BJ (cell line): ENCODE data around the gene EIF4G1. TPM values are rescaled to one million over a fixed set of nuclear protein-coding genes. Genes with fewer than 3 reads are reported as not detected.

Source experiments
- CTCF ChIA-PET: fragments of 350-600 bp; formaldehyde crosslinking; extraction: SDS; loops from one replicate; lab custom pipeline; 2021; ENCODE audit warnings: antibody characterized with exemption, inconsistent platforms; lab: Yijun Ruan, JAX
- POLR2A ChIA-PET: fragments of 300-600 bp; sonication (Branson Sonifier 250); formaldehyde crosslinking; extraction: SDS; loops from one replicate; lab custom pipeline; 2021; ENCODE audit warnings: antibody characterized with exemption; lab: Charles Lee
- DNase-seq: peaks from one replicate; pipeline ENCODE4 v3.0.0-alpha.2; 2011; ENCODE audit warnings: low read depth
- H3K27me3 ChIP-seq: 2 replicates; pipeline ENCODE4 v1.6.0; 2011; ENCODE audit warnings: low read length; ENCODE audit not compliant: control insufficient read depth, insufficient read depth
- H3K36me3 ChIP-seq: 2 replicates; pipeline ENCODE4 v1.5.1; 2011; ENCODE audit warnings: low read length; ENCODE audit not compliant: control insufficient read depth, insufficient read depth
- H3K4me3 ChIP-seq: 2 replicates; pipeline ENCODE4 v1.5.1; 2011; ENCODE audit warnings: low read depth, mild to moderate bottlenecking, control low read depth, low read length
- polyA plus RNA-seq: library from polyadenylated mRNA; depleted of rRNA; stranded (reverse); fragments of >200 nt; gene quantifications from 2 replicates; pipeline ENCODE4 v1.2.3, GENCODE V29; 2011
- TF ChIP-seq, protein P1 (sequence below): IDR thresholded peaks from 2 replicates; pipeline ENCODE4 v1.5.1; 2011; ENCODE audit warnings: low read depth, mild to moderate bottlenecking, control low read depth, inconsistent platforms, low read length, moderate library complexity; ENCODE audit not compliant: insufficient read depth

The EIF4G1 gene
- polyA plus RNA-seq, 1 experiment: 370 TPM

DNA sequence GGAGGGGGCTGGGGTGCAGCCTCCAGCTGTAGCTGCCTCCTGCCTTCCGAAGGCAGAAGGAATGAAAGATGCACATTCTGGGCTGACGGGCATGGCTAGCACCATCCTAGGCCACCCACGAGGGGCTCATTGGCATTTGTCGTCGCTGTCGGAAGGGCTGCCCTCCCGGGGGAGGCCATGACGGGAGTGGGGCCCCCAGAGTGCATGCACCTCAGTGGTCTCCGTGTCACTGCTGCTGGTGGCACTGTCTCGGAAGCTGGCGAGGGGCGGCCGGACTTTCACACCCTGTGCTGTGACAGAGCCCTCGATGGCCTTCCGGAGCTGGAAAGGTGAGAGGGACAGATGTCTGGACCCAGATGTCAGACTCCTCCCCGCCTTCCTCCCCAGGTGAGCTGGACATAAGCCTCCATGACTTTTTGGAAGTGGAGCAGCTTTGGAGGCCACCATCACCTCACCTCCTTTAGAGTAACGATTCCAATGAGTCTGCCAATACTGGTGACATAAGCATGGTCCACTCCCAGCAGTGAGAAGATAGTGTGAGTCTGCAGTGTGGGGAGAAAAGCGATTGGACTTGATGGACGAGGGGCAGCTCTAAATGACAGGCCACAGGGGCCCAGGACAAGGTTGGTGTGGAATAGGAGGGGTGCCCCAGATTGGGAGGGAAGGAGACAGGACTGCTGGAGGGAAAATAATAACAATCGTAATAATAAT is 32.2 kb downstream of the EIF4G1 start:
- Histone ChIP-seq H3K4me3 (no peak overlapping the region), H3K36me3 (peaks cover 8% of the 10 kb centered on the region), H3K27me3 (no peaks in the 10 kb centered on the region)
- ChIA-PET POLR2A (no interaction called here), CTCF (interaction anchor here (1.6 to 10.5 kb wide), 2 partner anchors 8 to 25 kb away, joined by 4 to 65 read pairs; no protein-coding TSS in a partner anchor)
- no peak for DNase-seq
- TF ChIP-seq, protein P1, sequence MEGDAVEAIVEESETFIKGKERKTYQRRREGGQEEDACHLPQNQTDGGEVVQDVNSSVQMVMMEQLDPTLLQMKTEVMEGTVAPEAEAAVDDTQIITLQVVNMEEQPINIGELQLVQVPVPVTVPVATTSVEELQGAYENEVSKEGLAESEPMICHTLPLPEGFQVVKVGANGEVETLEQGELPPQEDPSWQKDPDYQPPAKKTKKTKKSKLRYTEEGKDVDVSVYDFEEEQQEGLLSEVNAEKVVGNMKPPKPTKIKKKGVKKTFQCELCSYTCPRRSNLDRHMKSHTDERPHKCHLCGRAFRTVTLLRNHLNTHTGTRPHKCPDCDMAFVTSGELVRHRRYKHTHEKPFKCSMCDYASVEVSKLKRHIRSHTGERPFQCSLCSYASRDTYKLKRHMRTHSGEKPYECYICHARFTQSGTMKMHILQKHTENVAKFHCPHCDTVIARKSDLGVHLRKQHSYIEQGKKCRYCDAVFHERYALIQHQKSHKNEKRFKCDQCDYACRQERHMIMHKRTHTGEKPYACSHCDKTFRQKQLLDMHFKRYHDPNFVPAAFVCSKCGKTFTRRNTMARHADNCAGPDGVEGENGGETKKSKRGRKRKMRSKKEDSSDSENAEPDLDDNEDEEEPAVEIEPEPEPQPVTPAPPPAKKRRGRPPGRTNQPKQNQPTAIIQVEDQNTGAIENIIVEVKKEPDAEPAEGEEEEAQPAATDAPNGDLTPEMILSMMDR: no peak

DNA sequence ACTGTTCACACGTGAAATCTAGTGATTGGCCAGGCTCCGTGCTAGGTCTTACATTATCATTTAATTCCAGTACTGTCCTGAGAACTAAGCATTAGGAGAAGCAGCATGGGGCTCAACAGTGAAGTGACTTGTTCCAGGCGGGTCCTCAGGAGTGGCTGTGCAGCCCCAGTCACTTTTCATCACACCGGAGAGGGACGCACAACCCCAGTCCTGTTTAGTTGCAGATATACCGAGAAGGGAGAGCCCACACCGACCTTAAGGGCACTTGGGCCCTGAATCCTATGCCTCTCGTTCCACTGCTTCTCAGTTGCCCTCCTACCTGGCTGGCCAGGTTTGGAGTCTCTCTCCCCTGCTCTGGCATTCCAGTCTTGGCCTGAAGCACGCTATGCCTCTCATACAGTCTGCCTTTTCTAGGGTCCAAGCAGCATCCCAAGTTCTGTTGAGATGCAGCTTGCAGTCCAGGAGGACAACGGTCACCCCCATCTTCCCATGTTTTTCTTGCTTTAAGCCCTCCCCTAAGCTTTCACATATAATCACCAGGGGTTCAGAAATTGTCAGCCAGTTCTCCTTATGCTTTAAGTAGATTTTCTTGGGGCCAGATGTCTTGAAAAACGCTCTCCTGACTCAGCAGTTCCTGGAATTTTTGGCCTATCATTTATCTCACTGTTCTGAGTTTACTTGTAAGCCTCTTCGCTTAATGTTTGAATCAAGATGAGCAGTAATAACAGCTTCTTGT is 33.1 kb downstream of the EIF4G1 start:
- TF ChIP-seq, protein P1: no peak
- CTCF ChIA-PET: interaction anchor here (1.0 to 1.5 kb wide), 2 partner anchors 12 to 166 kb away, joined by 3 to 5 read pairs; no protein-coding TSS in a partner anchor
- Histone ChIP-seq H3K4me3 (no peak overlapping the region), H3K27me3 (no peaks in the 10 kb centered on the region), H3K36me3 (peaks cover 8% of the 10 kb centered on the region)
- POLR2A ChIA-PET: no interaction called here
- no peak for DNase-seq

GRCh38 chr3:184348057-184348382 is 33.6 kb downstream of the EIF4G1 start:
- no peak overlapping the region for H3K4me3 ChIP-seq
- TF ChIP-seq, protein P1: no peak
- DNase-seq: no peak
- ChIA-PET POLR2A (no interaction called here), CTCF (interaction anchor here (1.0 to 1.5 kb wide), 3 partner anchors 10 to 166 kb away, joined by 3 to 5 read pairs (median 4); partner anchors contain the start of gene FAM131A)
- H3K36me3 ChIP-seq: peaks cover 6% of the 10 kb centered on the region
- no peaks in the 10 kb centered on the region for H3K27me3 ChIP-seq

- Histone ChIP-seq H3K27me3 (no peaks in the 10 kb centered on the region), H3K36me3 (peaks cover 5% of the 10 kb centered on the region; the same call in 1 of the 2 replicates), H3K4me3 (no peak overlapping the region)
- POLR2A ChIA-PET: no interaction called here
- no peak for DNase-seq
- TF ChIP-seq, protein P1: no peak
- CTCF ChIA-PET: interaction anchor here (0.8 to 1.3 kb wide), 2 partner anchors 12 kb away, joined by 3 to 4 read pairs; partner anchors contain the start of genes CLCN2, FAM131A and POLR2H
These were observed 35.4 kb downstream of the EIF4G1 start for GRCh38 chr3:184349563-184350470.
